HepG2 (cell line): Measurements from ENCODE around the gene SMIM24. TPM values are rescaled to one million over a fixed set of nuclear protein-coding genes. Genes with fewer than 3 reads are reported as not detected.

Experiments
- ADNP ChIP-seq: sonication (generic); formaldehyde crosslinking; IDR thresholded peaks from 2 replicates; pipeline ENCODE4 v1.4.0; 2020; ENCODE audit warnings: missing genetic modification reagents
- ARNT2 ChIP-seq: sonication (generic); formaldehyde crosslinking; IDR thresholded peaks from 2 replicates; pipeline ENCODE4 v1.8.0; 2022; ENCODE audit warnings: mild to moderate bottlenecking, low read depth, missing genetic modification reagents, moderate library complexity
- ATM ChIP-seq: fragments of 450-650 bp; IDR thresholded peaks from 2 replicates; pipeline ENCODE4 v1.7.1; 2017; ENCODE audit warnings: mild to moderate bottlenecking, borderline replicate concordance
- CBX1 ChIP-seq: IDR thresholded peaks from one replicate; pipeline ENCODE4 v1.6.1; 2016; ENCODE audit warnings: antibody characterized with exemption, low read depth
- EZH2 ChIP-seq: conservative IDR thresholded peaks from 2 replicates; pipeline ENCODE4 v1.6.1; 2012; ENCODE audit warnings: mild to moderate bottlenecking, low read depth, low read length, moderate library complexity
- GPN1 ChIP-seq: sonication (generic); formaldehyde crosslinking; IDR thresholded peaks from 2 replicates; pipeline ENCODE4 v1.5.1; 2020; ENCODE audit warnings: missing genetic modification reagents, borderline replicate concordance
- HES4 ChIP-seq: sonication (generic); formaldehyde crosslinking; IDR thresholded peaks from 2 replicates; pipeline ENCODE4 v1.9.0; 2021; ENCODE audit warnings: mild to moderate bottlenecking, missing genetic modification reagents, borderline replicate concordance
- JUND ChIP-seq: sonication (generic); formaldehyde crosslinking; IDR thresholded peaks from 2 replicates; pipeline ENCODE4 v1.8.0; 2022; ENCODE audit warnings: mild to moderate bottlenecking, missing genetic modification reagents
- NFE2L2 ChIP-seq: fragments of 150-350 bp; IDR thresholded peaks from 2 replicates; pipeline ENCODE4 v1.6.1; 2014; ENCODE audit warnings: low read length
- PCBP2 ChIP-seq: fragments of 200-400 bp; formaldehyde crosslinking; optimal IDR thresholded peaks from 2 replicates; pipeline ENCODE3; 2018; ENCODE audit warnings: low read length, low read depth; ENCODE audit not compliant: poor library complexity, severe bottlenecking
- SIN3A ChIP-seq: IDR thresholded peaks from 2 replicates; pipeline ENCODE4 v1.6.1; 2011; ENCODE audit warnings: low read depth, mild to moderate bottlenecking, control low read depth, low read length, borderline replicate concordance
- SUZ12 ChIP-seq: fragments of 150-350 bp; IDR thresholded peaks from 2 replicates; pipeline ENCODE4 v1.6.1; 2014; ENCODE audit warnings: low read depth, low read length
- ZBTB38 ChIP-seq: sonication (generic); formaldehyde crosslinking; IDR thresholded peaks from 2 replicates; pipeline ENCODE4 v1.5.1; 2020; ENCODE audit warnings: mild to moderate bottlenecking, missing genetic modification reagents
- ZFX ChIP-seq: sonication (generic); formaldehyde crosslinking; IDR thresholded peaks from 2 replicates; pipeline ENCODE4 v1.4.0; 2020; ENCODE audit warnings: mild to moderate bottlenecking, low read depth, missing genetic modification reagents, moderate library complexity
- ZKSCAN8 ChIP-seq: IDR thresholded peaks from 2 replicates; pipeline ENCODE4 v1.6.1; 2016; ENCODE audit warnings: borderline replicate concordance, missing genetic modification reagents, missing compliant biosample characterization
- ZMAT3 ChIP-seq: sonication (generic); formaldehyde crosslinking; conservative IDR thresholded peaks from 2 replicates; pipeline ENCODE4 v1.7.0; 2021; ENCODE audit warnings: missing genetic modification reagents
- ZNF564 ChIP-seq: sonication (generic); formaldehyde crosslinking; IDR thresholded peaks from 2 replicates; pipeline ENCODE4 v1.8.1; 2023; ENCODE audit warnings: mild to moderate bottlenecking, missing genetic modification reagents
- ZNF674 ChIP-seq: sonication (generic); formaldehyde crosslinking; IDR thresholded peaks from 2 replicates; pipeline ENCODE4 v1.5.0; 2020; ENCODE audit warnings: low read depth, mild to moderate bottlenecking, missing genetic modification reagents
- ZNF747 ChIP-seq: sonication (generic); formaldehyde crosslinking; IDR thresholded peaks from 2 replicates; pipeline ENCODE4 v1.8.1; 2023; ENCODE audit warnings: missing genetic modification reagents, mild to moderate bottlenecking, borderline replicate concordance
- ZNF780A ChIP-seq: sonication (generic); formaldehyde crosslinking; IDR thresholded peaks from 2 replicates; pipeline ENCODE4 v1.8.0; 2022; ENCODE audit warnings: mild to moderate bottlenecking, missing genetic modification reagents, moderate library complexity
- polyA plus RNA-seq, 8 experiments: library from polyadenylated mRNA; depleted of rRNA in 3 of 8; stranded (reverse) in 7 of 8; unstranded in 1 of 8; fragments of >200 nt; fragmentation: Illumina TruSeq in 4 of 8; extraction: Trizol in 4 of 8; gene quantifications; 2 replicates each; pipeline versions ENCODE4 v1.2.1 to v1.2.3, GENCODE V29; 2011 to 2016; ENCODE audit warnings: low read depth in 4 of 8, missing spikeins in 1 of 8, mixed read lengths in 1 of 8; ENCODE audit not compliant: insufficient read depth in 1 of 8
- total RNA-seq, 5 experiments: library from RNA; depleted of rRNA; stranded (reverse); fragments of >200 nt; fragmentation: Illumina TruSeq; extraction: Trizol; gene quantifications; 2 replicates each; pipeline ENCODE4 v1.2.3, GENCODE V29; 2016; ENCODE audit warnings: low read depth in 1 of 5
- TF ChIP-seq, protein P1 (sequence below): sonication (generic); formaldehyde crosslinking; IDR thresholded peaks from 2 replicates; pipeline ENCODE4 v1.4.0; 2020; ENCODE audit warnings: mild to moderate bottlenecking, missing genetic modification reagents
- TF ChIP-seq, protein P2 (sequence below): sonication (generic); formaldehyde crosslinking; IDR thresholded peaks from 2 replicates; pipeline ENCODE4 v1.8.0; 2022; ENCODE audit warnings: mild to moderate bottlenecking, missing genetic modification reagents, moderate library complexity
- TF ChIP-seq, protein P3 (sequence below): IDR thresholded peaks from 2 replicates; pipeline ENCODE4 v1.6.1; 2016; ENCODE audit warnings: mild to moderate bottlenecking, missing biosample characterization, missing genetic modification reagents
- TF ChIP-seq, protein P4 (sequence below): sonication (generic); formaldehyde crosslinking; IDR thresholded peaks from 2 replicates; pipeline ENCODE4 v1.4.0; 2020; ENCODE audit warnings: missing genetic modification reagents
- TF ChIP-seq, protein P5 (sequence below): sonication (generic); formaldehyde crosslinking; IDR thresholded peaks from 2 replicates; pipeline ENCODE4 v1.4.0; 2020; ENCODE audit warnings: missing genetic modification reagents
- TF ChIP-seq, protein P6 (sequence below): IDR thresholded peaks from 2 replicates; pipeline ENCODE4 v1.6.1; 2016; ENCODE audit warnings: control low read depth

Gene SMIM24
- total and polyA plus RNA-seq, 2 of the 13 experiments (the other 11 are each of a cell fraction or from before 2014, with no cell fraction given): 11.2 to 70.6 TPM

DNA sequence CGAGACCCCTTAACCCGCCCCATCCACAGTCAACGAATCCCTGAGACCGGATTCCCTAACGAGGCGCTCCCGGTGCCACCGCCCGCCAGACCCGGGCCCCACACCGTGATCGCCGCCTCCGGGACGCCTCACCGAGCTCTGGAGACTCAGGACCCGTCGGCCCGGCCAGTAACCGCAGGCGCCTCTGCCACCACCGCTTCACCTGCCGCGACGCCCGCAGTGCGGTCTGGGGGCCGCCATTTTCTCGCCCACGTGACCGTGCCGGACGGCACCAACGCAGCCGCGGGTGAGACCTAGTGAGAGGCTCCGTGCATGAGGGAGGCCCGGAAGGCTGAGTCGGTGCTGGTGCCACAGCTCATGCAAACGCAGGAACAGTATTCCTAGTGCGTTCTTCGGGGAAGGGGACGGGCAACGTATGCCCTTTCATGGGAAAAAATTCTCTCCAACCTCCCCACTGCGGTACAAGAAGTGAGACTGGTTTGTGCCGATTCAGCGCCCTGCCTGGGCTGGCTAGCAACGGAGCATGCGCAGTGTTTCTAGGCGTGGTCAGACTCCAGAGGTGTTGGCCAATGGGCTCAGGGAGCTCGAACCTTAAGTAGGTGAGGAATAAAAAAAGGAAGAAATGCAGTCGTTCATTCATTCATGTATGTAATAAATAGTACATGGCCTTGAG, 20.2 kb upstream of the SMIM24 start, which contains the start of gene DOHH (continued):
- TF ChIP-seq, protein P1, sequence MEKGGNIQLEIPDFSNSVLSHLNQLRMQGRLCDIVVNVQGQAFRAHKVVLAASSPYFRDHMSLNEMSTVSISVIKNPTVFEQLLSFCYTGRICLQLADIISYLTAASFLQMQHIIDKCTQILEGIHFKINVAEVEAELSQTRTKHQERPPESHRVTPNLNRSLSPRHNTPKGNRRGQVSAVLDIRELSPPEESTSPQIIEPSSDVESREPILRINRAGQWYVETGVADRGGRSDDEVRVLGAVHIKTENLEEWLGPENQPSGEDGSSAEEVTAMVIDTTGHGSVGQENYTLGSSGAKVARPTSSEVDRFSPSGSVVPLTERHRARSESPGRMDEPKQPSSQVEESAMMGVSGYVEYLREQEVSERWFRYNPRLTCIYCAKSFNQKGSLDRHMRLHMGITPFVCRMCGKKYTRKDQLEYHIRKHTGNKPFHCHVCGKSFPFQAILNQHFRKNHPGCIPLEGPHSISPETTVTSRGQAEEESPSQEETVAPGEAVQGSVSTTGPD (CRISPR knock-in tag): no peak
- TF ChIP-seq HES4 (CRISPR knock-in tag): 0 out of 2 replicates have a peak, but pooled peaks have one; percentile 67
- peak; percentile 78 for TF ChIP-seq ZFX
- no peak for TF ChIP-seq PCBP2
- TF ChIP-seq, protein P2, sequence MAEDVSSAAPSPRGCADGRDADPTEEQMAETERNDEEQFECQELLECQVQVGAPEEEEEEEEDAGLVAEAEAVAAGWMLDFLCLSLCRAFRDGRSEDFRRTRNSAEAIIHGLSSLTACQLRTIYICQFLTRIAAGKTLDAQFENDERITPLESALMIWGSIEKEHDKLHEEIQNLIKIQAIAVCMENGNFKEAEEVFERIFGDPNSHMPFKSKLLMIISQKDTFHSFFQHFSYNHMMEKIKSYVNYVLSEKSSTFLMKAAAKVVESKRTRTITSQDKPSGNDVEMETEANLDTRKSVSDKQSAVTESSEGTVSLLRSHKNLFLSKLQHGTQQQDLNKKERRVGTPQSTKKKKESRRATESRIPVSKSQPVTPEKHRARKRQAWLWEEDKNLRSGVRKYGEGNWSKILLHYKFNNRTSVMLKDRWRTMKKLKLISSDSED (CRISPR knock-in tag): no peak
- TF ChIP-seq, protein P3, sequence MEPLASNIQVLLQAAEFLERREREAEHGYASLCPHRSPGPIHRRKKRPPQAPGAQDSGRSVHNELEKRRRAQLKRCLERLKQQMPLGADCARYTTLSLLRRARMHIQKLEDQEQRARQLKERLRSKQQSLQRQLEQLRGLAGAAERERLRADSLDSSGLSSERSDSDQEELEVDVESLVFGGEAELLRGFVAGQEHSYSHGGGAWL (CRISPR knock-in tag): peak; percentile 97
- peak; percentile 62; the same call in 1 of the 2 replicates for TF ChIP-seq ZNF780A (CRISPR knock-in tag)
- no peak for TF ChIP-seq SUZ12
- no peak for TF ChIP-seq ATM
- no peak for TF ChIP-seq ADNP (CRISPR knock-in tag)
- no peak for TF ChIP-seq EZH2
- peak; percentile 89; the same call in 1 of the 2 replicates for TF ChIP-seq ZNF674 (CRISPR knock-in tag)
- no peak for TF ChIP-seq NFE2L2
- peak; percentile 87 for TF ChIP-seq ZNF747 (CRISPR knock-in tag)
- peak; percentile 87 for TF ChIP-seq ZNF564
- peak; percentile 98 for TF ChIP-seq ZMAT3
- TF ChIP-seq, protein P4, sequence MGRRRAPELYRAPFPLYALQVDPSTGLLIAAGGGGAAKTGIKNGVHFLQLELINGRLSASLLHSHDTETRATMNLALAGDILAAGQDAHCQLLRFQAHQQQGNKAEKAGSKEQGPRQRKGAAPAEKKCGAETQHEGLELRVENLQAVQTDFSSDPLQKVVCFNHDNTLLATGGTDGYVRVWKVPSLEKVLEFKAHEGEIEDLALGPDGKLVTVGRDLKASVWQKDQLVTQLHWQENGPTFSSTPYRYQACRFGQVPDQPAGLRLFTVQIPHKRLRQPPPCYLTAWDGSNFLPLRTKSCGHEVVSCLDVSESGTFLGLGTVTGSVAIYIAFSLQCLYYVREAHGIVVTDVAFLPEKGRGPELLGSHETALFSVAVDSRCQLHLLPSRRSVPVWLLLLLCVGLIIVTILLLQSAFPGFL (CRISPR knock-in tag): no peak
- TF ChIP-seq, protein P5, sequence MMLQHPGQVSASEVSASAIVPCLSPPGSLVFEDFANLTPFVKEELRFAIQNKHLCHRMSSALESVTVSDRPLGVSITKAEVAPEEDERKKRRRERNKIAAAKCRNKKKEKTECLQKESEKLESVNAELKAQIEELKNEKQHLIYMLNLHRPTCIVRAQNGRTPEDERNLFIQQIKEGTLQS (CRISPR knock-in tag): peak; percentile 60
- TF ChIP-seq ZKSCAN8 (CRISPR knock-in tag): no peak
- TF ChIP-seq SIN3A: peak; percentile 89; the same call in 1 of the 2 replicates
- TF ChIP-seq GPN1 (CRISPR knock-in tag): peak; percentile 60; the same call in 1 of the 2 replicates
- no peak for TF ChIP-seq CBX1
- peak; percentile 27; the same call in 1 of the 2 replicates for TF ChIP-seq JUND (CRISPR knock-in tag)
- TF ChIP-seq ARNT2: peak; percentile 83
- TF ChIP-seq, protein P6, sequence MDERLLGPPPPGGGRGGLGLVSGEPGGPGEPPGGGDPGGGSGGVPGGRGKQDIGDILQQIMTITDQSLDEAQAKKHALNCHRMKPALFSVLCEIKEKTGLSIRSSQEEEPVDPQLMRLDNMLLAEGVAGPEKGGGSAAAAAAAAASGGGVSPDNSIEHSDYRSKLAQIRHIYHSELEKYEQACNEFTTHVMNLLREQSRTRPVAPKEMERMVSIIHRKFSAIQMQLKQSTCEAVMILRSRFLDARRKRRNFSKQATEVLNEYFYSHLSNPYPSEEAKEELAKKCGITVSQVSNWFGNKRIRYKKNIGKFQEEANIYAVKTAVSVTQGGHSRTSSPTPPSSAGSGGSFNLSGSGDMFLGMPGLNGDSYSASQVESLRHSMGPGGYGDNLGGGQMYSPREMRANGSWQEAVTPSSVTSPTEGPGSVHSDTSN: no peak
- 0 out of 2 replicates have a peak, but pooled peaks have one; percentile 52 for TF ChIP-seq ZBTB38 (CRISPR knock-in tag)
